ENCODE measurements around the gene MEMO1. TPM values are rescaled to one million over a fixed set of nuclear protein-coding genes. Genes with fewer than 3 reads are reported as not detected.
"Not testable (repeated sequence)": the region's sequence is repeated elsewhere in the genome, so short reads cannot be mapped to it uniquely, and the experiment has no call there.

Gene MEMO1
- total RNA-seq, 1 experiment from 2014 or later: 37.0 TPM

GRCh38 chr2:31907491-31907890 lies 103.3 kb downstream of the MEMO1 start:
- not testable (repeated sequence) for DNase-seq (ENCODE audit: low read depth)

GRCh38 chr2:31903109-31903780 lies 107.6 kb downstream of the MEMO1 start:
- DNase-seq (ENCODE audit: low read depth): no peak

- no peak for DNase-seq (ENCODE audit: low read depth)
Measured at GRCh38 chr2:31901900-31902299, 108.9 kb downstream of the MEMO1 start.

- not testable (repeated sequence) for DNase-seq (ENCODE audit: low read depth)
Measured at GRCh38 chr2:31900156-31900555, 110.7 kb downstream of the MEMO1 start.

GRCh38 chr2:31898346-31898745 lies 112.5 kb downstream of the MEMO1 start:
- not testable (repeated sequence) for DNase-seq (ENCODE audit: low read depth)

GRCh38 chr2:31897340-31897739 lies 113.5 kb downstream of the MEMO1 start:
- not testable (repeated sequence) for DNase-seq (ENCODE audit: low read depth)

- DNase-seq (ENCODE audit: low read depth): no peak
Measured at GRCh38 chr2:31896293-31896692, 114.5 kb downstream of the MEMO1 start.

- no peak for DNase-seq (ENCODE audit: low read depth)
Measured at GRCh38 chr2:31894656-31895055, 116.2 kb downstream of the MEMO1 start.

- no peak for DNase-seq (ENCODE audit: low read depth)
Measured at GRCh38 chr2:31893094-31893493, 117.7 kb downstream of the MEMO1 start.

GRCh38 chr2:31889044-31889443 lies 121.8 kb downstream of the MEMO1 start:
- DNase-seq (ENCODE audit: low read depth): no peak

- DNase-seq (ENCODE audit: low read depth): no peak
Measured at GRCh38 chr2:31888550-31888949, 122.3 kb downstream of the MEMO1 start.

- DNase-seq (ENCODE audit: low read depth): no peak
Measured at GRCh38 chr2:31886700-31887099, 124.1 kb downstream of the MEMO1 start.

- DNase-seq (ENCODE audit: low read depth): no peak
Measured at GRCh38 chr2:31877008-31877407, 133.8 kb downstream of the MEMO1 start.

- DNase-seq (ENCODE audit: low read depth): no peak
Measured at GRCh38 chr2:31874071-31874470, 136.7 kb downstream of the MEMO1 start.

- no peak for DNase-seq (ENCODE audit: low read depth)
Measured at GRCh38 chr2:31865215-31865614, 145.6 kb downstream of the MEMO1 start.

- DNase-seq (ENCODE audit: low read depth): no peak
Measured at GRCh38 chr2:31863867-31864266, 146.9 kb downstream of the MEMO1 start.

- not testable (repeated sequence) for DNase-seq (ENCODE audit: low read depth)
Measured at GRCh38 chr2:31863015-31863656, 147.7 kb downstream of the MEMO1 start.

- no peak for DNase-seq (ENCODE audit: low read depth)
Measured at GRCh38 chr2:31859959-31860358, 150.8 kb downstream of the MEMO1 start.

GRCh38 chr2:31853521-31853920 lies 157.3 kb downstream of the MEMO1 start:
- no peak for DNase-seq (ENCODE audit: low read depth)

GRCh38 chr2:31842150-31842549 lies 168.7 kb downstream of the MEMO1 start:
- not testable (repeated sequence) for DNase-seq (ENCODE audit: low read depth)

GRCh38 chr2:31835450-31835849 lies 175.4 kb downstream of the MEMO1 start:
- no peak for DNase-seq (ENCODE audit: low read depth)

- DNase-seq (ENCODE audit: low read depth): no peak
Measured at GRCh38 chr2:31832363-31832762, 178.4 kb downstream of the MEMO1 start.

- no peak for DNase-seq (ENCODE audit: low read depth)
Measured at GRCh38 chr2:31831585-31831984, 179.2 kb downstream of the MEMO1 start.

GRCh38 chr2:31828891-31829290 lies 181.9 kb downstream of the MEMO1 start:
- no peak for DNase-seq (ENCODE audit: low read depth)
